ENCODE measurements around the gene SPATA13.

GRCh38 chr13:24323036-24323738 lies 162.7 kb downstream of the SPATA13 start:
- TF ChIP-seq ZSCAN18 (tag by site-specific recombination; IDR thresholded peaks at IDR 0.05) (no peak), CTCF (tag by site-specific recombination; IDR thresholded peaks at IDR 0.05) (no peak), MEIS1 (CRISPR knock-in tag; IDR thresholded peaks at IDR 0.05; ENCODE audit: borderline replicate concordance) (no peak), ZNF274 (IDR thresholded peaks at IDR 0.05; ENCODE audit: low read length) (no peak), ZNF274 (tag by site-specific recombination; IDR thresholded peaks at IDR 0.05; ENCODE audit: borderline replicate concordance) (no peak), ZBTB1 (tag by site-specific recombination; IDR thresholded peaks at IDR 0.05) (no peak), ZNF302 (tag by site-specific recombination; IDR thresholded peaks at IDR 0.05; ENCODE audit: low read depth) (no peak)

All from HEK293 (cell line).